Activated B cell treated with CpG ODN at 0.5 μM for 24 hours (primary cell): ENCODE results near the gene CFI. TPM values are rescaled to one million over a fixed set of nuclear protein-coding genes. Genes with fewer than 3 reads are reported as not detected.
"Not testable (repeated sequence)": the region's sequence is repeated elsewhere in the genome, so short reads cannot be mapped to it uniquely, and the experiment has no call there.

Experiments
- ATAC-seq: fragments of 200-7000 bp; cut with Tn5 transposase; one replicate; pipeline ENCODE4 v1.10.0; 2021; ENCODE audit warnings: low read depth, mild to moderate bottlenecking, moderate library complexity
- CTCF ChIA-PET: fragments of 350-600 bp; sonication (Branson Sonifier 250); formaldehyde crosslinking; loops from one replicate; lab custom pipeline; 2021; ENCODE audit warnings: antibody characterized with exemption; lab: Charles Lee
- POLR2A ChIA-PET: fragments of 350-600 bp; sonication (Branson Sonifier 250); formaldehyde crosslinking; loops from one replicate; lab custom pipeline; 2021; ENCODE audit warnings: antibody characterized with exemption; lab: Charles Lee
- DNase-seq: peaks from one replicate; pipeline ENCODE4 v3.0.0; 2022
- H3K27ac Mint-ChIP-seq: one replicate; pipeline ENCODE4 v1.8.0; 2020; ENCODE audit warnings: mixed read lengths
- H3K27me3 Mint-ChIP-seq: one replicate; pipeline ENCODE4 v1.8.0; 2021; ENCODE audit warnings: mixed read lengths
- H3K36me3 Mint-ChIP-seq: one replicate; pipeline ENCODE4 v1.8.0; 2021; ENCODE audit warnings: low read depth, mixed read lengths
- H3K4me1 Mint-ChIP-seq: one replicate; pipeline ENCODE4 v1.8.0; 2021; ENCODE audit warnings: mixed read lengths
- H3K4me3 Mint-ChIP-seq: one replicate; pipeline ENCODE4 v1.8.0; 2020; ENCODE audit warnings: mild to moderate bottlenecking, mixed read lengths
- H3K9me3 Mint-ChIP-seq: one replicate; pipeline ENCODE4 v1.8.0; 2020; ENCODE audit warnings: mixed read lengths
- CTCF ChIP-seq: fragments of 200-600 bp; IDR thresholded peaks from one replicate; pipeline ENCODE4 v1.8.0; 2022; ENCODE audit warnings: antibody characterized with exemption, mild to moderate bottlenecking
- intact Hi-C: fragments of 100-400 bp; cut with micrococcal nuclease; formaldehyde crosslinking; loops from one replicate; pipeline ENCODE4 v1.15.1; 2024
- total RNA-seq: library from RNA; stranded (reverse); gene quantifications from 2 replicates; pipeline ENCODE4 v1.2.3, GENCODE V29; 2022

Gene CFI
- total RNA-seq, 1 donor from 2014 or later = not detected

GRCh38 chr4:109786846-109787245 is 15.0 kb downstream of the CFI start:
- Mint-ChIP-seq H3K36me3 (no peaks in the 10 kb centered on the region), H3K4me1 (no peaks in the 10 kb centered on the region), H3K4me3 (no peak overlapping the region), H3K27me3 (peaks cover 11% of the 10 kb centered on the region), H3K9me3 (peaks cover 5% of the 10 kb centered on the region), H3K27ac (no peak overlapping the region)
- ChIA-PET CTCF (no interaction called here), POLR2A (no interaction called here)
- intact Hi-C loops = no loop called here
- ATAC-seq = no peak
- DNase-seq = no peak
- TF ChIP-seq CTCF = no peak

- H3K36me3 Mint-ChIP-seq, ATAC-seq, H3K4me1 Mint-ChIP-seq, H3K9me3 Mint-ChIP-seq, H3K27ac Mint-ChIP-seq, intact Hi-C loops, POLR2A ChIA-PET, DNase-seq, H3K27me3 Mint-ChIP-seq, H3K4me3 Mint-ChIP-seq, CTCF ChIA-PET: not testable (repeated sequence)
These were observed 19.7 kb downstream of the CFI start for GRCh38 chr4:109782092-109782491.

DNA sequence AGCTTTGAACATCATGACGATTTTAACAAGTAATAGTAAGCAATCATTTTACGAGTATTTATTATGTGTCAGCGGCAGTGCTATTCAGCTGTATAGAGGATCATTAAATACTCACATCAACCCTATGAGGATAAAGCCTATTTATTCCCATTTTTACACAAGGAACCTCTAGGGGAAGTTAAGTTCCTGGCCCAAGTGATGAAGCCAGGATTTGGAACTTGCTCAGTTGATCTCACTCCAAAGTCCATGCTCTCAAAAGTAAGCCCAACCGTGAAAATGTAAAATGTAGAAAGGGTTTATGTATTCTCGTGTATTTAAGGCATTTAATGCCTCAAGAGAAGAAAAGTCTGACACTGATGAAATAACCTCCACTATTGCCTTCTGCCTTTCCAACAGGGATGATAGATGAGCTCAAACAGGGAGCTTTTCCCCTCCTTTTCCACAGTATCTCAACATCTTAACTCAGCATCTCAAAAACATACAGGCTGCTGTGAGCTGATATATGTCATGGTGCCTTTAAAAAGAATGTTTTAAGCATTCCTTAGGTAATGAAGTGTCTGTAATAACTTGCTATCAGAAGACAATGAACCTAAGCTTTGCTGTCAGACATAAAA is 36.9 kb downstream of the CFI start:
- no peak overlapping the region for H3K4me3 Mint-ChIP-seq
- intact Hi-C loops = no loop called here
- no peak for TF ChIP-seq CTCF
- POLR2A ChIA-PET = no interaction called here
- no peak for ATAC-seq
- no peak for DNase-seq
- no peaks in the 10 kb centered on the region for H3K4me1 Mint-ChIP-seq
- CTCF ChIA-PET = no interaction called here
- no peak overlapping the region for H3K27ac Mint-ChIP-seq
- no peaks in the 10 kb centered on the region for H3K36me3 Mint-ChIP-seq
- H3K27me3 Mint-ChIP-seq = peaks cover 26% of the 10 kb centered on the region
- no peaks in the 10 kb centered on the region for H3K9me3 Mint-ChIP-seq

DNA sequence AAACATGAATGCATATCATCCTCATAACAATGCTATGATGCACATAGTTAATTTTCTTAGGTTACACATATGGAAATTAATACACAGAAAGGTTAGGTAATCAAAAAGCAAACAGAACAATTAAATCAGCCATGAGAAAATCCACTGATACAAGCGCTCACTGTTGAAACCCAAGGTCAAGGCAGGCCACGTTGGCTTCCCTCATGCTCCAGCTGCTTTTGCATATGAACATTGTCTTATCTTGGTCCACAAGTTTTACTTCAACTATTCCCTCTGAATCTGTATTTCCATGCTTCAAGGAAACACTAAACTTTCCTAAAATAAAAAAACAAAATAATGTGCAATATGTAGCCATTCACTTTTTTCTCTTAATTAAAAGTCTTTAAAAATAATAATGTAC is 37.4 kb downstream of the CFI start:
- Mint-ChIP-seq H3K4me1 (no peaks in the 10 kb centered on the region), H3K27me3 (peaks cover 23% of the 10 kb centered on the region), H3K4me3 (no peak overlapping the region), H3K36me3 (no peaks in the 10 kb centered on the region), H3K27ac (no peak overlapping the region), H3K9me3 (no peaks in the 10 kb centered on the region)
- TF ChIP-seq CTCF = no peak
- ChIA-PET CTCF (no interaction called here), POLR2A (no interaction called here)
- intact Hi-C loops = no loop called here
- no peak for DNase-seq
- ATAC-seq = no peak

DNA sequence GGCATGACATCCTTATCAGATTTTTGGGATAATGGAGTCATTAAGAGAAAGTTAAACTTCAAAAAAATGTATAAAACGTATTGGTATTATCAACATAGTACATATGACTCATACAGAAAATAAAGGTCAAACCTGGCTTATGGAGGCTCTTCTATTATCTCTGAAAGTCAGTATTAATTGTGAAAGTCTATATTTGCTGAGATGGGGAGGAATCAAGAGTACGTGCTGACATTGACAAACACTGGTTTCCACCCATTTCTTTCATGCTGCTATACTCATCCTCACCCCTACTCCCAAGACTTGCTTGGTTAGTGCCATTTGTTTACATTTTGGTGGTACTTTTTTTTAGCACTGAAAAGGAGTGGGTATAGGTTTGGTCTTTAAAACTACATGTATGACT is 41.1 kb downstream of the CFI start:
- no peak overlapping the region for H3K27ac Mint-ChIP-seq
- TF ChIP-seq CTCF = no peak
- no peak for DNase-seq
- POLR2A ChIA-PET = no interaction called here
- intact Hi-C loops = no loop called here
- H3K4me1 Mint-ChIP-seq = no peaks in the 10 kb centered on the region
- H3K36me3 Mint-ChIP-seq = no peaks in the 10 kb centered on the region
- CTCF ChIA-PET = no interaction called here
- H3K9me3 Mint-ChIP-seq = no peaks in the 10 kb centered on the region
- ATAC-seq = no peak
- no peak overlapping the region for H3K4me3 Mint-ChIP-seq
- H3K27me3 Mint-ChIP-seq = peaks cover 23% of the 10 kb centered on the region

GRCh38 chr4:109755656-109756055 is 46.1 kb downstream of the CFI start:
- Mint-ChIP-seq H3K27ac (no peak overlapping the region), H3K4me1 (no peaks in the 10 kb centered on the region), H3K9me3 (no peaks in the 10 kb centered on the region), H3K36me3 (no peaks in the 10 kb centered on the region), H3K27me3 (peaks cover 12% of the 10 kb centered on the region), H3K4me3 (no peak overlapping the region)
- intact Hi-C loops = no loop called here
- POLR2A ChIA-PET = interaction anchor here (0.6 kb wide), 1 partner anchor 196 kb away, joined by 5 read pairs; the partner anchor contains the start of gene MCUB
- DNase-seq = no peak
- TF ChIP-seq CTCF = no peak
- ATAC-seq = no peak
- CTCF ChIA-PET = no interaction called here
